ENCODE measurements around the gene TMEM158.

DNA sequence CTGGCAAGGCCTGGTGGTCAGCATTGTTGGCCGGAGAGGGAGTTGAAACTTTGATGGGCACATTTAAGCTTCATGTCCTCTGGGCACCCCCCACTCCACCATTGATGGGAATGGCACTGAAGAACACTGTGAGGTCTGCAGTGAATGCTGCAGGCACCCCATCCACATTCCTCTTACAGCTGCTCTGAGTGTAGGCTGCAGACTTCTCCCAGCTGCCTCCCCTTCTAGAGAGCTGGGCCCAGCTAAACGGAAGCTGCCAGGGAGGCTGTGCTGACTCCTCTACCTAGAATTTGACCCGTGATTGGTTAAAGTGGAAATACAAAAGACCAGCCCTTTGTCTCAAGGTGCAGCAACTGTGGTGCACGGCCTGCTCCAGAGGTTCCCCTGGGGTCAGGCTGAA lies 10.6 kb downstream of the TMEM158 start:
- TF ChIP-seq, protein P1, sequence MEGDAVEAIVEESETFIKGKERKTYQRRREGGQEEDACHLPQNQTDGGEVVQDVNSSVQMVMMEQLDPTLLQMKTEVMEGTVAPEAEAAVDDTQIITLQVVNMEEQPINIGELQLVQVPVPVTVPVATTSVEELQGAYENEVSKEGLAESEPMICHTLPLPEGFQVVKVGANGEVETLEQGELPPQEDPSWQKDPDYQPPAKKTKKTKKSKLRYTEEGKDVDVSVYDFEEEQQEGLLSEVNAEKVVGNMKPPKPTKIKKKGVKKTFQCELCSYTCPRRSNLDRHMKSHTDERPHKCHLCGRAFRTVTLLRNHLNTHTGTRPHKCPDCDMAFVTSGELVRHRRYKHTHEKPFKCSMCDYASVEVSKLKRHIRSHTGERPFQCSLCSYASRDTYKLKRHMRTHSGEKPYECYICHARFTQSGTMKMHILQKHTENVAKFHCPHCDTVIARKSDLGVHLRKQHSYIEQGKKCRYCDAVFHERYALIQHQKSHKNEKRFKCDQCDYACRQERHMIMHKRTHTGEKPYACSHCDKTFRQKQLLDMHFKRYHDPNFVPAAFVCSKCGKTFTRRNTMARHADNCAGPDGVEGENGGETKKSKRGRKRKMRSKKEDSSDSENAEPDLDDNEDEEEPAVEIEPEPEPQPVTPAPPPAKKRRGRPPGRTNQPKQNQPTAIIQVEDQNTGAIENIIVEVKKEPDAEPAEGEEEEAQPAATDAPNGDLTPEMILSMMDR (IDR thresholded peaks at IDR 0.05; ENCODE audit: insufficient read depth, low read depth, low read length): no peak
- no peak for TF ChIP-seq EZH2 (IDR thresholded peaks at IDR 0.05; ENCODE audit: insufficient read depth, low read length)
